Activated naive CD8-positive, alpha-beta T cell treated with anti-CD3 and anti-CD28 coated beads, Interleukin-2, amount 50 U/mL, for 16 hours (primary cell): Measurements from ENCODE around the gene NEMF.
"Not testable (repeated sequence)": the region's sequence is repeated elsewhere in the genome, so short reads cannot be mapped to it uniquely, and the experiment has no call there.

Experiments
- DNase-seq: peaks from one replicate; pipeline ENCODE4 v3.0.0-alpha.2; 2020; ENCODE audit warnings: low read depth, low spot score

NEMF gene

GRCh38 chr14:49880267-49881064 lies 27.9 kb upstream of the NEMF start:
- no peak for DNase-seq

GRCh38 chr14:49879646-49880204 lies 27.1 kb upstream of the NEMF start:
- DNase-seq = no peak

- DNase-seq = no peak
Measured at GRCh38 chr14:49876563-49877127, 24.1 kb upstream of the NEMF start.

GRCh38 chr14:49875640-49876198 lies 23.1 kb upstream of the NEMF start:
- DNase-seq = no peak

- not testable (repeated sequence) for DNase-seq
Measured at GRCh38 chr14:49873548-49873947, 21.0 kb upstream of the NEMF start.

- no peak for DNase-seq
Measured at GRCh38 chr14:49870908-49871307, 18.3 kb upstream of the NEMF start.

GRCh38 chr14:49868720-49869114 lies 16.1 kb upstream of the NEMF start:
- no peak for DNase-seq

GRCh38 chr14:49867831-49868719 lies 15.5 kb upstream of the NEMF start:
- DNase-seq = peak; percentile 95

GRCh38 chr14:49865431-49865859 lies 12.9 kb upstream of the NEMF start:
- DNase-seq = peak; percentile 58

- DNase-seq = no peak
Measured at GRCh38 chr14:49863487-49864281, 11.1 kb upstream of the NEMF start.

GRCh38 chr14:49862089-49862673 lies 9.6 kb upstream of the NEMF start:
- peak; percentile 62 for DNase-seq

GRCh38 chr14:49861699-49862088 lies 9.1 kb upstream of the NEMF start:
- peak; percentile 21 for DNase-seq

- no peak for DNase-seq
Measured at GRCh38 chr14:49860988-49861698, 8.6 kb upstream of the NEMF start.

GRCh38 chr14:49858383-49858782 lies 5.8 kb upstream of the NEMF start:
- no peak for DNase-seq

- no peak for DNase-seq
Measured at GRCh38 chr14:49857427-49858003, 4.9 kb upstream of the NEMF start.

- DNase-seq = peak; percentile 32
Measured at GRCh38 chr14:49853572-49854375, 1.2 kb upstream of the NEMF start.

- DNase-seq = no peak
Measured at GRCh38 chr14:49853158-49853477, 530 bp upstream of the NEMF start.

GRCh38 chr14:49851813-49852212 lies 775 bp downstream of the NEMF start:
- no peak for DNase-seq
